ENCODE results near the gene SLC29A4.

DNA sequence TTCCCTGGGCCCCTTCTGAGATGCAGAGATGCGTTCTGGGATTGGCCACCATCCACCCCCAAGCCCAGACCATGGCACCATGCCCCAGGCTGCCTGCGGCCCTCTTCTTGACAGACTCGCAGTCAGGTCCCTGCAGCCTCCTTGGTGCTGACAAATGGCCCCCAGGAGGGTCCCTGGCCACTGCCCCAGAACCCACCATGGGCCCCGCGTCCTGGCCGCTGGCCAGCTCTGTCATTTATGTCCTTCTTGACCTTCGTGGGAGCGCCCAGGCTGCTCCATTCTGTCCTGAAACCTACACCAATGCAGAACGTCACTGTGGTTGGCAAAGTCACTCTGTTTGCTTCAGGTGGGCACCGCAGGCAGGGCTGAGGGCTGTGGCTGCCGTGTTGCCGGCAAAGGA lies 39.5 kb upstream of the SLC29A4 start:
- TF ChIP-seq EGR1 (IDR thresholded peaks at IDR 0.05), result no peak
- TF ChIP-seq TEAD4 (IDR thresholded peaks at IDR 0.05), result no peak

Data from Ishikawa (cell line).